NCI-H774 (cell line): ENCODE results near the gene NAPA.
A peak's percentile ranks its signal among the peaks of the same experiment; 100 is the strongest.

Experiments used
- DNase-seq: peaks from one replicate; lab custom pipeline; 2025; lab: John Stamatoyannopoulos, UW

The NAPA gene

GRCh38 chr19:47514869-47515588, at the start of gene NAPA:
Gene NAPA, minus strand, starts transcription at chr19:47515063. Its CDS starts 123 bp downstream, at chr19:47514940.
- peak; percentile 100 for DNase-seq

GRCh38 chr19:47564081-47564480, 49.2 kb upstream of the NAPA start:
- no peak for DNase-seq

GRCh38 chr19:47561440-47562057, 46.7 kb upstream of the NAPA start:
- no peak for DNase-seq

GRCh38 chr19:47560999-47561398, 46.1 kb upstream of the NAPA start:
- DNase-seq = no peak

GRCh38 chr19:47550129-47550528, 35.3 kb upstream of the NAPA start:
- no peak for DNase-seq

- no peak for DNase-seq
Measured at GRCh38 chr19:47549261-47549862, 34.5 kb upstream of the NAPA start.

GRCh38 chr19:47547199-47547598, 32.3 kb upstream of the NAPA start:
- no peak for DNase-seq

GRCh38 chr19:47545061-47545948, 30.4 kb upstream of the NAPA start:
- DNase-seq = no peak

- DNase-seq = no peak
Measured at GRCh38 chr19:47544476-47544875, 29.6 kb upstream of the NAPA start.

- no peak for DNase-seq
Measured at GRCh38 chr19:47544075-47544474, 29.2 kb upstream of the NAPA start.

GRCh38 chr19:47542030-47542475, 27.2 kb upstream of the NAPA start:
- DNase-seq = no peak

GRCh38 chr19:47541518-47541917, 26.7 kb upstream of the NAPA start:
- DNase-seq = no peak

GRCh38 chr19:47540748-47541147, 25.9 kb upstream of the NAPA start:
- no peak for DNase-seq

GRCh38 chr19:47539747-47540311, 25.0 kb upstream of the NAPA start:
- DNase-seq = no peak

- no peak for DNase-seq
Measured at GRCh38 chr19:47538812-47539211, 23.9 kb upstream of the NAPA start.

GRCh38 chr19:47537493-47537892, 22.6 kb upstream of the NAPA start:
- DNase-seq = no peak

- DNase-seq = no peak
Measured at GRCh38 chr19:47534628-47535027, 19.8 kb upstream of the NAPA start.

- DNase-seq = no peak
Measured at GRCh38 chr19:47531640-47532387, 17.0 kb upstream of the NAPA start.

GRCh38 chr19:47529018-47529742, 14.3 kb upstream of the NAPA start:
- no peak for DNase-seq

GRCh38 chr19:47526798-47527197, 11.9 kb upstream of the NAPA start:
- DNase-seq = no peak

- DNase-seq = peak; percentile 10
Measured at GRCh38 chr19:47523473-47523872, 8.6 kb upstream of the NAPA start.
